ENCODE data around the gene LGALS1.

Gene LGALS1

GRCh38 chr22:37725551-37726240 lies 50.3 kb downstream of the LGALS1 start:
- no peak for DNase-seq (ENCODE audit: low read depth)

- no peak for DNase-seq (ENCODE audit: low read depth)
These were observed 50.9 kb downstream of the LGALS1 start for GRCh38 chr22:37726241-37726887.

- DNase-seq (ENCODE audit: low read depth) = no peak
These were observed 53.2 kb downstream of the LGALS1 start for GRCh38 chr22:37728620-37729019.

Measured in CMK (cell line).